NCI-H2029 treated with DMSO at 0.1 percent for 48 hours (cell line): ENCODE data around the gene MT1G.
"Not testable (repeated sequence)": the region's sequence is repeated elsewhere in the genome, so short reads cannot be mapped to it uniquely, and the experiment has no call there.

ENCODE experiments used
- DNase-seq: peaks from one replicate; lab custom pipeline; 2025; lab: John Stamatoyannopoulos, UW

MT1G gene

GRCh38 chr16:56636616-56637413 is 31.1 kb downstream of the MT1G start:
- DNase-seq = no peak

GRCh38 chr16:56635441-56635967 is 32.4 kb downstream of the MT1G start:
- DNase-seq = no peak

- DNase-seq = no peak
Measured at GRCh38 chr16:56634715-56635440, 33.0 kb downstream of the MT1G start.

GRCh38 chr16:56633535-56633934 is 34.3 kb downstream of the MT1G start:
- DNase-seq = no peak

GRCh38 chr16:56632848-56633365 is 35.0 kb downstream of the MT1G start:
- DNase-seq = no peak

GRCh38 chr16:56632156-56632847 is 35.6 kb downstream of the MT1G start, which contains the start of gene MT1M:
MT1M (plus strand) TSS chr16:56632659; CDS start chr16:56632732, 73 bp downstream.
- DNase-seq = no peak

- DNase-seq = no peak
Measured at GRCh38 chr16:56631832-56632155, 36.1 kb downstream of the MT1G start.

GRCh38 chr16:56631197-56631596 is 36.7 kb downstream of the MT1G start:
- DNase-seq = no peak

GRCh38 chr16:56630134-56630533 is 37.7 kb downstream of the MT1G start:
- no peak for DNase-seq

- DNase-seq = no peak
Measured at GRCh38 chr16:56629531-56629930, 38.3 kb downstream of the MT1G start.

- DNase-seq = no peak
Measured at GRCh38 chr16:56628486-56629350, 39.1 kb downstream of the MT1G start.

- DNase-seq = no peak
Measured at GRCh38 chr16:56626685-56627084, 41.2 kb downstream of the MT1G start.

- DNase-seq = no peak
Measured at GRCh38 chr16:56625943-56626654, 41.8 kb downstream of the MT1G start.

GRCh38 chr16:56625140-56625942 is 42.5 kb downstream of the MT1G start, which contains the start of gene MT1E:
MT1E (plus strand) TSS chr16:56625781; CDS start chr16:56625852, 71 bp downstream.
- peak; percentile 49 for DNase-seq

GRCh38 chr16:56623637-56624036 is 44.2 kb downstream of the MT1G start:
- DNase-seq = no peak

- DNase-seq = not testable (repeated sequence)
Measured at GRCh38 chr16:56623184-56623583, 44.7 kb downstream of the MT1G start.

GRCh38 chr16:56621665-56622445 is 46.0 kb downstream of the MT1G start:
- not testable (repeated sequence) for DNase-seq

- DNase-seq = no peak
Measured at GRCh38 chr16:56620339-56620897, 47.4 kb downstream of the MT1G start.

GRCh38 chr16:56618138-56618537 is 49.7 kb downstream of the MT1G start:
- DNase-seq = no peak
